Measurements from ENCODE around the gene DCAF17.

DNA sequence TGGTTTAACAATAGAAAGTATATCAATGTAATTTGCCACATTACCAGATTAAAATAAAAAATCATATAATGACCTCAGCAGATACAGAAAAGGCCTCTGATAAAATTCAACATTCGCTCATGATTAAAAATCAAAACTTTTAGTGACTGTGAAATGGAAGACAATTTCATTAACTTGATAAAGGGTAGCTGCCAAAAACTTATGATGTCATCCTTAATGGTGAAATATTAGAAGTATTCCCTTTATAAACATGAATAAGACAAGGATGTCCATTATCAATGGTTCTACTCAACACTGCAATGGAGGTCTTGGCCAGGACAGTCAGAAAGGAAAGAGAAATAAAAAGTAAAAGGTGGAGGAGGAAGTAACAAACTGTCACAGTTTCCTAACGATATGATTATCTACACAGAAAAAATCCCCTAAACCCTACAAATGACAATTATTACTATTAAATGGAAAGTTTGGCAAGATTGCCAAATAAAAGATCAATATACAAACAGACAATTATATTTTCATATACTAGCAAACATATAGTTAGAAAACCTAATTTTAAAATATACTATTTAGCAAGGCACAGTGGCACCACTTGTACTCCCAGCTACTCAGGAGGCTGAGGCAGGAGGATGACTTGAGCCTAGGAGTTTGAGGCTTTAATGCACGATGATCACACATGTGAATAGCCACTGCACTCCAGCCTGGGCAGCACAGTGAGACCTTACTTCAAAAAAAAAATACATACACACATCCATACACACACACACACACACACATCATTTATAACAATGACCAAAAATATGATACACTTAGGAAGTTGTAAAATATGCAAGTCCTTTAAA lies 13.1 kb upstream of the DCAF17 start:
- TF ChIP-seq TAF1 (IDR thresholded peaks at IDR 0.05; ENCODE audit: low read depth, low read length): no peak
- TF ChIP-seq POLR2AphosphoS5 (IDR thresholded peaks at IDR 0.05; ENCODE audit: low read depth, low read length): no peak
- TF ChIP-seq POU2F2 (IDR thresholded peaks at IDR 0.05; ENCODE audit: low read depth, low read length): no peak
- no peak for TF ChIP-seq POLR2A (IDR thresholded peaks at IDR 0.05; ENCODE audit: low read depth, low read length)
